WTC11 (cell line): ENCODE measurements around the gene USF1. TPM values are rescaled to one million over a fixed set of nuclear protein-coding genes. Genes with fewer than 3 reads are reported as not detected.

ENCODE experiments used
- AR ChIP-seq: fragments of 250-450 bp; sonication (Bioruptor Pico); IDR thresholded peaks from 2 replicates; pipeline ENCODE4 v1.9.0; 2021; ENCODE audit warnings: mild to moderate bottlenecking
- ATF6 ChIP-seq: sonication (generic); formaldehyde crosslinking; IDR thresholded peaks from 2 replicates; pipeline ENCODE4 v1.8.1; 2023; ENCODE audit warnings: mild to moderate bottlenecking, missing genetic modification reagents
- CBFB ChIP-seq: sonication (generic); formaldehyde crosslinking; IDR thresholded peaks from 2 replicates; pipeline ENCODE4 v1.8.1; 2022; ENCODE audit warnings: mild to moderate bottlenecking, low read depth, missing genetic modification reagents
- CREM ChIP-seq: sonication (generic); formaldehyde crosslinking; IDR thresholded peaks from 2 replicates; pipeline ENCODE4 v1.8.1; 2022; ENCODE audit warnings: mild to moderate bottlenecking, missing genetic modification reagents, moderate library complexity
- E2F1 ChIP-seq: sonication (generic); formaldehyde crosslinking; IDR thresholded peaks from 2 replicates; pipeline ENCODE4 v1.8.0; 2022; ENCODE audit warnings: mild to moderate bottlenecking, missing genetic modification reagents
- EMX1 ChIP-seq: fragments of 250-450 bp; sonication (Bioruptor Pico); IDR thresholded peaks from 2 replicates; pipeline ENCODE4 v1.8.0; 2021; ENCODE audit warnings: mild to moderate bottlenecking
- GABPB1 ChIP-seq: sonication (generic); formaldehyde crosslinking; IDR thresholded peaks from 2 replicates; pipeline ENCODE4 v1.8.1; 2023; ENCODE audit warnings: mild to moderate bottlenecking, missing genetic modification reagents
- GRHL2 ChIP-seq: fragments of 250-450 bp; sonication (Bioruptor Pico); IDR thresholded peaks from 2 replicates; pipeline ENCODE4 v1.8.0; 2022; ENCODE audit warnings: mild to moderate bottlenecking, moderate library complexity; ENCODE audit not compliant: insufficient replicate concordance, severe bottlenecking
- IRF2 ChIP-seq: sonication (generic); formaldehyde crosslinking; IDR thresholded peaks from 2 replicates; pipeline ENCODE4 v1.8.0; 2022; ENCODE audit warnings: low read depth, missing genetic modification reagents, borderline replicate concordance
- MAX ChIP-seq: sonication (generic); formaldehyde crosslinking; IDR thresholded peaks from 2 replicates; pipeline ENCODE4 v1.8.0; 2022; ENCODE audit warnings: mild to moderate bottlenecking, missing genetic modification reagents
- MYBL2 ChIP-seq: sonication (generic); formaldehyde crosslinking; IDR thresholded peaks from 2 replicates; pipeline ENCODE4 v1.8.1; 2023; ENCODE audit warnings: mild to moderate bottlenecking, moderate library complexity, missing genetic modification reagents
- NFE2L1 ChIP-seq: sonication (generic); formaldehyde crosslinking; IDR thresholded peaks from 2 replicates; pipeline ENCODE4 v1.8.1; 2023; ENCODE audit warnings: missing genetic modification reagents
- OVOL2 ChIP-seq: fragments of 250-450 bp; sonication (Bioruptor Pico); IDR thresholded peaks from 2 replicates; pipeline ENCODE4 v1.9.0; 2021; ENCODE audit warnings: mild to moderate bottlenecking, borderline replicate concordance
- PRDM15 ChIP-seq: sonication (generic); formaldehyde crosslinking; IDR thresholded peaks from 2 replicates; pipeline ENCODE4 v1.8.0; 2022; ENCODE audit warnings: missing genetic modification reagents
- SMAD4 ChIP-seq: sonication (generic); formaldehyde crosslinking; IDR thresholded peaks from 2 replicates; pipeline ENCODE4 v1.8.0; 2022; ENCODE audit warnings: mild to moderate bottlenecking, missing genetic modification reagents
- SOX15 ChIP-seq: fragments of 250-450 bp; sonication (Bioruptor Pico); IDR thresholded peaks from 2 replicates; pipeline ENCODE4 v1.9.0; 2021; ENCODE audit warnings: mild to moderate bottlenecking
- SP1 ChIP-seq: sonication (generic); formaldehyde crosslinking; conservative IDR thresholded peaks from 2 replicates; pipeline ENCODE4 v1.8.1; 2022; ENCODE audit warnings: missing genetic modification reagents
- TEAD1 ChIP-seq: sonication (generic); formaldehyde crosslinking; IDR thresholded peaks from 2 replicates; pipeline ENCODE4 v1.8.0; 2022; ENCODE audit warnings: mild to moderate bottlenecking, missing genetic modification reagents
- USF1 ChIP-seq: sonication (generic); formaldehyde crosslinking; IDR thresholded peaks from 2 replicates; pipeline ENCODE4 v1.8.0; 2022; ENCODE audit warnings: mild to moderate bottlenecking, missing genetic modification reagents
- ZNF317 ChIP-seq: sonication (generic); formaldehyde crosslinking; IDR thresholded peaks from 2 replicates; pipeline ENCODE4 v1.8.1; 2023; ENCODE audit warnings: low read depth, mild to moderate bottlenecking, moderate library complexity, missing genetic modification reagents, borderline replicate concordance
- ZNF423 ChIP-seq: fragments of 250-450 bp; sonication (Bioruptor Pico); IDR thresholded peaks from 2 replicates; pipeline ENCODE4 v2.1.2; 2022; ENCODE audit warnings: mild to moderate bottlenecking, moderate library complexity
- total RNA-seq: library from RNA; stranded (reverse); gene quantifications from 3 replicates; pipeline ENCODE4 v1.2.3, GENCODE V29; 2021

USF1 gene
- total RNA-seq, 1 experiment from 2014 or later: 65.6 TPM

GRCh38 chr1:161020509-161021164 is 25.1 kb downstream of the USF1 start, which contains the start of gene F11R (continued):
- TF ChIP-seq PRDM15: 0 out of 2 replicates have a peak, but pooled peaks have one; percentile 1
- 0 out of 2 replicates have a peak, but pooled peaks have one; percentile 35 for TF ChIP-seq ATF6 (CRISPR knock-in tag)
- TF ChIP-seq CREM (CRISPR knock-in tag): no peak
- TF ChIP-seq USF1: no peak
- TF ChIP-seq IRF2 (CRISPR knock-in tag): no peak
- no peak for TF ChIP-seq SMAD4 (CRISPR knock-in tag)
- no peak for TF ChIP-seq SP1 (CRISPR knock-in tag)
- TF ChIP-seq MAX (CRISPR knock-in tag): no peak
- TF ChIP-seq ZNF423 (CRISPR knock-in tag): no peak
- TF ChIP-seq SOX15 (CRISPR knock-in tag): no peak
- TF ChIP-seq E2F1 (CRISPR knock-in tag): no peak
- TF ChIP-seq EMX1: no peak
- no peak for TF ChIP-seq AR (CRISPR knock-in tag)
- TF ChIP-seq OVOL2 (CRISPR knock-in tag): no peak
- TF ChIP-seq TEAD1: 0 out of 2 replicates have a peak, but pooled peaks have one; percentile 9
- 0 out of 2 replicates have a peak, but pooled peaks have one; percentile 45 for TF ChIP-seq MYBL2 (CRISPR knock-in tag)
- no peak for TF ChIP-seq ZNF317 (CRISPR knock-in tag)
- TF ChIP-seq GABPB1 (CRISPR knock-in tag): no peak
- no peak for TF ChIP-seq NFE2L1 (CRISPR knock-in tag)
- no peak for TF ChIP-seq CBFB (CRISPR knock-in tag)
- no peak for TF ChIP-seq GRHL2 (CRISPR knock-in tag)
- TF ChIP-seq, all 79 proteins: peak for 12
